HepG2 (cell line): ENCODE results near the gene MTHFD1L. TPM values are rescaled to one million over a fixed set of nuclear protein-coding genes. Genes with fewer than 3 reads are reported as not detected.

Source experiments
- AHDC1 ChIP-seq: sonication (generic); formaldehyde crosslinking; IDR thresholded peaks from 2 replicates; pipeline ENCODE4 v1.5.1; 2020; ENCODE audit warnings: mild to moderate bottlenecking, missing genetic modification reagents, borderline replicate concordance
- BHLHE40 ChIP-seq: IDR thresholded peaks from 2 replicates; pipeline ENCODE4 v1.6.1; 2011; ENCODE audit warnings: low read length, improper control_type of control experiment
- CHD4 ChIP-seq: fragments of 200-600 bp; sonication (generic); IDR thresholded peaks from 2 replicates; pipeline ENCODE4 v1.7.0; 2017; ENCODE audit warnings: mild to moderate bottlenecking, low read length, borderline replicate concordance
- CREM ChIP-seq, 2 experiments: sonication (generic) in 1 of 2; formaldehyde crosslinking in 1 of 2; IDR thresholded peaks; 2 replicates each; pipeline versions ENCODE4 v1.4.0 to v1.6.1; 2016 to 2020; ENCODE audit warnings: antibody characterized with exemption in 1 of 2, mild to moderate bottlenecking in 1 of 2, missing genetic modification reagents in 1 of 2
- DPF2 ChIP-seq: sonication (generic); formaldehyde crosslinking; IDR thresholded peaks from 2 replicates; pipeline ENCODE4 v1.4.0; 2020; ENCODE audit warnings: mild to moderate bottlenecking, low read depth, missing genetic modification reagents, borderline replicate concordance
- ELF1 ChIP-seq: sonication (generic); formaldehyde crosslinking; IDR thresholded peaks from 2 replicates; pipeline ENCODE4 v1.4.0; 2020; ENCODE audit warnings: missing genetic modification reagents
- ETV6 ChIP-seq: sonication (generic); formaldehyde crosslinking; conservative IDR thresholded peaks from 2 replicates; pipeline ENCODE4 v1.4.0; 2020; ENCODE audit warnings: missing genetic modification reagents
- FOXA3 ChIP-seq: IDR thresholded peaks from 2 replicates; pipeline ENCODE4 v1.6.1; 2016; ENCODE audit warnings: missing genetic modification reagents, missing compliant biosample characterization
- GABPA ChIP-seq, 2 experiments: IDR thresholded peaks; 2 replicates each; pipeline ENCODE4 v1.6.1; 2011 to 2016; ENCODE audit warnings: low read depth in 2 of 2, low read length in 1 of 2, missing biosample characterization in 1 of 2, missing genetic modification characterization in 1 of 2
- GATA4 ChIP-seq: sonication (generic); IDR thresholded peaks from 2 replicates; pipeline ENCODE4 v1.6.1; 2016; ENCODE audit warnings: antibody characterized with exemption, low read depth, borderline replicate concordance
- HDAC1 ChIP-seq: sonication (generic); formaldehyde crosslinking; IDR thresholded peaks from 2 replicates; pipeline ENCODE4 v1.5.1; 2020; ENCODE audit warnings: mild to moderate bottlenecking, missing genetic modification reagents
- KAT7 ChIP-seq: IDR thresholded peaks from 2 replicates; pipeline ENCODE4 v1.6.1; 2018; ENCODE audit warnings: borderline replicate concordance, missing compliant biosample characterization
- KDM5B ChIP-seq: sonication (generic); formaldehyde crosslinking; IDR thresholded peaks from 2 replicates; pipeline ENCODE4 v1.4.0; 2020; ENCODE audit warnings: missing genetic modification reagents, mild to moderate bottlenecking, borderline replicate concordance
- KDM6A ChIP-seq: IDR thresholded peaks from 2 replicates; pipeline ENCODE4 v1.6.1; 2016; ENCODE audit warnings: low read depth
- KLF6 ChIP-seq: IDR thresholded peaks from 2 replicates; pipeline ENCODE4 v1.8.0; 2016; ENCODE audit warnings: missing biosample characterization, missing genetic modification reagents
- MYC ChIP-seq: sonication (generic); formaldehyde crosslinking; IDR thresholded peaks from 2 replicates; pipeline ENCODE4 v1.9.0; 2021; ENCODE audit warnings: missing genetic modification reagents, borderline replicate concordance
- NRL ChIP-seq: sonication (generic); formaldehyde crosslinking; IDR thresholded peaks from 2 replicates; pipeline ENCODE4 v1.5.0; 2020; ENCODE audit warnings: missing genetic modification reagents, mild to moderate bottlenecking, moderate library complexity, borderline replicate concordance
- SALL1 ChIP-seq: sonication (generic); formaldehyde crosslinking; IDR thresholded peaks from 2 replicates; pipeline ENCODE4 v1.8.0; 2022; ENCODE audit warnings: mild to moderate bottlenecking, missing genetic modification reagents
- SOX5 ChIP-seq: IDR thresholded peaks from 2 replicates; pipeline ENCODE4 v1.6.1; 2016; ENCODE audit warnings: borderline replicate concordance
- SP5 ChIP-seq: IDR thresholded peaks from 2 replicates; pipeline ENCODE4 v1.6.1; 2016; ENCODE audit warnings: low read depth, borderline replicate concordance
- TBX2 ChIP-seq: sonication (generic); formaldehyde crosslinking; IDR thresholded peaks from 2 replicates; pipeline ENCODE4 v1.5.0; 2020; ENCODE audit warnings: missing genetic modification reagents, mild to moderate bottlenecking, borderline replicate concordance
- YEATS4 ChIP-seq: sonication (generic); formaldehyde crosslinking; IDR thresholded peaks from 2 replicates; pipeline ENCODE4 v1.4.0; 2020; ENCODE audit warnings: missing genetic modification reagents, borderline replicate concordance
- ZNF460 ChIP-seq: sonication (generic); formaldehyde crosslinking; IDR thresholded peaks from 2 replicates; pipeline ENCODE4 v1.5.1; 2020; ENCODE audit warnings: missing genetic modification reagents, mild to moderate bottlenecking, borderline replicate concordance
- ZNF607 ChIP-seq: sonication (generic); formaldehyde crosslinking; IDR thresholded peaks from 2 replicates; pipeline ENCODE4 v1.5.1; 2020; ENCODE audit warnings: missing genetic modification reagents, mild to moderate bottlenecking, borderline replicate concordance
- ZSCAN22 ChIP-seq: sonication (generic); formaldehyde crosslinking; IDR thresholded peaks from 2 replicates; pipeline ENCODE4 v1.4.0; 2020; ENCODE audit warnings: mild to moderate bottlenecking, missing genetic modification reagents
- polyA plus RNA-seq, 8 experiments: library from polyadenylated mRNA; depleted of rRNA in 3 of 8; stranded (reverse) in 7 of 8; unstranded in 1 of 8; fragments of >200 nt; fragmentation: Illumina TruSeq in 4 of 8; extraction: Trizol in 4 of 8; gene quantifications; 2 replicates each; pipeline versions ENCODE4 v1.2.1 to v1.2.3, GENCODE V29; 2011 to 2016; ENCODE audit warnings: low read depth in 4 of 8, missing spikeins in 1 of 8, mixed read lengths in 1 of 8; ENCODE audit not compliant: insufficient read depth in 1 of 8
- total RNA-seq, 5 experiments: library from RNA; depleted of rRNA; stranded (reverse); fragments of >200 nt; fragmentation: Illumina TruSeq; extraction: Trizol; gene quantifications; 2 replicates each; pipeline ENCODE4 v1.2.3, GENCODE V29; 2016; ENCODE audit warnings: low read depth in 1 of 5

The MTHFD1L gene
- total and polyA plus RNA-seq, 2 of the 13 experiments (the other 11 are each of a cell fraction or from before 2014, with no cell fraction given): 24.0 to 39.6 TPM

- TF ChIP-seq ELF1 (CRISPR knock-in tag) (peak; percentile 49; the same call in 1 of the 2 replicates), MYC (CRISPR knock-in tag) (peak; percentile 27; the same call in 1 of the 2 replicates), GATA4 (peak; percentile 28; the same call in 1 of the 2 replicates), KAT7 (CRISPR knock-in tag) (peak; percentile 13; the same call in 1 of the 2 replicates), DPF2 (peak; percentile 33; the same call in 1 of the 2 replicates), NRL (CRISPR knock-in tag) (no peak), SOX5 (CRISPR knock-in tag) (peak; percentile 75), ZNF460 (CRISPR knock-in tag) (0 out of 2 replicates have a peak, but pooled peaks have one; percentile 10), KDM5B (peak; percentile 52; the same call in 1 of the 2 replicates), CREM (IDR thresholded peaks at IDR 0.05) (peak; percentile 72), CREM (CRISPR knock-in tag; IDR thresholded peaks at IDR 0.05) (no peak), KDM6A (CRISPR knock-in tag) (no peak), HDAC1 (CRISPR knock-in tag) (peak; percentile 75), ZNF607 (peak; percentile 66; the same call in 1 of the 2 replicates), FOXA3 (CRISPR knock-in tag) (peak; percentile 74), BHLHE40 (peak; percentile 77), KLF6 (CRISPR knock-in tag) (no peak), YEATS4 (CRISPR knock-in tag) (peak; percentile 46; the same call in 1 of the 2 replicates), GABPA (IDR thresholded peaks at IDR 0.05; ENCODE audit: low read depth, low read length) (no peak), GABPA (CRISPR knock-in tag; IDR thresholded peaks at IDR 0.05; ENCODE audit: low read depth) (peak; percentile 43; the same call in 1 of the 2 replicates), SALL1 (CRISPR knock-in tag) (peak; percentile 79), ZSCAN22 (no peak), ETV6 (CRISPR knock-in tag) (no peak), CHD4 (no peak), SP5 (CRISPR knock-in tag) (0 out of 2 replicates have a peak, but pooled peaks have one; percentile 32), AHDC1 (CRISPR knock-in tag) (peak; percentile 79; the same call in 1 of the 2 replicates), TBX2 (peak; percentile 75)
Measured at GRCh38 chr6:151044465-151045441, 179.3 kb downstream of the MTHFD1L start (continued).
